SU-DHL-6 (cell line): Measurements from ENCODE around the gene ARHGEF28.

Source experiments
- CTCF ChIP-seq: fragments of 200-600 bp; sonication (generic); IDR thresholded peaks from one replicate; pipeline ENCODE4 v1.5.1; 2017; ENCODE audit warnings: antibody characterized with exemption, mild to moderate bottlenecking, low read length, moderate library complexity; ENCODE audit not compliant: insufficient read depth, poor library complexity, severe bottlenecking
- EZH2phosphoT487 ChIP-seq: fragments of 200-600 bp; sonication (generic), shearing (Covaris generic); conservative IDR thresholded peaks from 2 replicates; pipeline ENCODE4 v1.6.1; 2018; ENCODE audit warnings: mild to moderate bottlenecking, antibody characterized with exemption, low read length, moderate library complexity, mixed read lengths

GRCh38 chr5:73821003-73821402 lies 195.0 kb downstream of the ARHGEF28 start:
- TF ChIP-seq EZH2phosphoT487 (no peak), CTCF (no peak)
